Stomach (tissue), 4 donors: ENCODE data around the gene PPP2R3B.

Source experiments
- EP300 ChIP-seq: sonication (generic); formaldehyde crosslinking; IDR thresholded peaks from one replicate; pipeline ENCODE4 v1.6.1; 2017; ENCODE audit warnings: antibody characterized with exemption
- TF ChIP-seq, protein P1 (sequence below), 7 experiments: fragments of 450-650 bp in 4 of 7; fragments of 200-600 bp in 3 of 7; sonication (generic) in 3 of 7; IDR thresholded peaks; one replicate each; pipeline ENCODE4 v1.5.1; 2016 to 2019; ENCODE audit warnings: antibody characterized with exemption in 7 of 7, control low read depth in 2 of 7, mild to moderate bottlenecking in 1 of 7

DNA sequence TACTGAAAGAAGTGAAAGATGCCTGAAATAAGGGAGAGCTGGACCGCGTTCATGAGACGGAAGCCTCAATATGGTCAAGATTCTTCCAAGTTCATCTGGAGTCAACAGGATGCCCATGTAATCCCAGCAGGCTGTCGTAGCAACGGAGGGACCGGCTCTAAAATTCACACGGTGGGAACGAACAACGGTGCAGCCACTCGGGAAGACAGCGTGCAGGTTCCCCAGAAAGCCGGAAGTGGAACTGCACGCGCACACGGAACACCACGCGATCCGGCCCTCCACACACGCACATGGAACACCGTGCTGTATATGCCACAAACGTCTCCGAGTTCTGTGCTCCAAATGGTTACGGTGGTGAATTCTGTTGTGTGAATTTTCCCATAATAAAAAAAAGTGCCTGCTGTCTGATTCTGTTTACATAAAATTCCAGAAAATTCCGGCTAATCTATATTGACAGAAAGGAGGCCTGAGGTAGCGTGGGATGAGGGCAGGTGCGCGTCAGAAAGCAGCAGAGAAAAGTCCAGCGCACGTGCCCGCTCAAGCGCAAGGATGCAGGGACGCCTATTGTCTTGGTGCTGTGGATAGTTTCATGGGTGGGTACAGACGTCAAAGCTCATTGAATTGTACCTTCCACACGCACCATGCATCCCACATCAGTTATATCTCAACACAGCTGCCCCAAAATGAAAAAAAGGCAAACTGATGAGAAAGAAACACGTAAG, 31.2 kb downstream of the PPP2R3B start:
- TF ChIP-seq EP300: no peak
- TF ChIP-seq, protein P1, sequence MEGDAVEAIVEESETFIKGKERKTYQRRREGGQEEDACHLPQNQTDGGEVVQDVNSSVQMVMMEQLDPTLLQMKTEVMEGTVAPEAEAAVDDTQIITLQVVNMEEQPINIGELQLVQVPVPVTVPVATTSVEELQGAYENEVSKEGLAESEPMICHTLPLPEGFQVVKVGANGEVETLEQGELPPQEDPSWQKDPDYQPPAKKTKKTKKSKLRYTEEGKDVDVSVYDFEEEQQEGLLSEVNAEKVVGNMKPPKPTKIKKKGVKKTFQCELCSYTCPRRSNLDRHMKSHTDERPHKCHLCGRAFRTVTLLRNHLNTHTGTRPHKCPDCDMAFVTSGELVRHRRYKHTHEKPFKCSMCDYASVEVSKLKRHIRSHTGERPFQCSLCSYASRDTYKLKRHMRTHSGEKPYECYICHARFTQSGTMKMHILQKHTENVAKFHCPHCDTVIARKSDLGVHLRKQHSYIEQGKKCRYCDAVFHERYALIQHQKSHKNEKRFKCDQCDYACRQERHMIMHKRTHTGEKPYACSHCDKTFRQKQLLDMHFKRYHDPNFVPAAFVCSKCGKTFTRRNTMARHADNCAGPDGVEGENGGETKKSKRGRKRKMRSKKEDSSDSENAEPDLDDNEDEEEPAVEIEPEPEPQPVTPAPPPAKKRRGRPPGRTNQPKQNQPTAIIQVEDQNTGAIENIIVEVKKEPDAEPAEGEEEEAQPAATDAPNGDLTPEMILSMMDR (IDR thresholded peaks at IDR 0.05): no peak
